GM19025 (cell line): ENCODE results near the gene ZNF548.

Experiments
- ATAC-seq: cut with Tn5 transposase; IDR thresholded peaks from one replicate; pipeline ENCODE4 v1.9.1; 2021; ENCODE audit warnings: mild to moderate bottlenecking, low read depth, moderate library complexity; ENCODE audit not compliant: unreplicated experiment

The ZNF548 gene

DNA sequence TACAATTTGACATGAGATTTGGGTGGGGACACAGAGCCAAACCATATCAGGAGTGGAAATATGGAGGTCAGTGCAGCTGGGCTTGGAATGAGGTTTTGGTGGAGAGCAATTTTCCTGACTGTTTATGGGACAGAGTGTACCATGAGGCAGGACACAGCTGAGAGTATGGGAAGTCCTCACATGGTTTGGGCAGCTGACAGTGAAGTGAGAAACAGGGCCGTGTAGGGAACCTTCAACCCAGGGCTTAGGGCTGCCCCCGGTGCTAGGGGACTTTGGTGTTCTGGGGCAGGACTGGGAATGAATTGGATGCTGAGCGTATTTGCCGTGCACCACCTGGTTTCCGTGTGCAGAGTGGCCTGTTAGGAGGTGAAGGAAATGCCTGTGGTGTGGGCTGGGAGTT is 6.1 kb downstream of the ZNF548 start:
- ATAC-seq, result no peak

DNA sequence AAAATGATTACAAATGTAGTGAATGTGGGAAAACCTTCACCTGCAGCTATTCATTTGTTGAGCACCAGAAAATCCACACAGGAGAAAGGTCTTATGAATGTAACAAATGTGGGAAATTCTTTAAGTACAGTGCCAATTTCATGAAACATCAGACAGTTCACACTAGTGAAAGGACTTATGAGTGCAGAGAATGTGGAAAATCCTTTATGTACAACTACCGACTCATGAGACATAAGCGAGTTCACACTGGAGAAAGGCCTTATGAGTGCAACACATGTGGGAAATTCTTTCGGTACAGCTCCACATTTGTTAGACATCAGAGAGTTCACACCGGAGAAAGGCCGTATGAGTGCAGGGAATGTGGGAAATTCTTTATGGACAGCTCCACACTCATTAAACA is 9.2 kb downstream of the ZNF548 start:
- ATAC-seq, result no peak

DNA sequence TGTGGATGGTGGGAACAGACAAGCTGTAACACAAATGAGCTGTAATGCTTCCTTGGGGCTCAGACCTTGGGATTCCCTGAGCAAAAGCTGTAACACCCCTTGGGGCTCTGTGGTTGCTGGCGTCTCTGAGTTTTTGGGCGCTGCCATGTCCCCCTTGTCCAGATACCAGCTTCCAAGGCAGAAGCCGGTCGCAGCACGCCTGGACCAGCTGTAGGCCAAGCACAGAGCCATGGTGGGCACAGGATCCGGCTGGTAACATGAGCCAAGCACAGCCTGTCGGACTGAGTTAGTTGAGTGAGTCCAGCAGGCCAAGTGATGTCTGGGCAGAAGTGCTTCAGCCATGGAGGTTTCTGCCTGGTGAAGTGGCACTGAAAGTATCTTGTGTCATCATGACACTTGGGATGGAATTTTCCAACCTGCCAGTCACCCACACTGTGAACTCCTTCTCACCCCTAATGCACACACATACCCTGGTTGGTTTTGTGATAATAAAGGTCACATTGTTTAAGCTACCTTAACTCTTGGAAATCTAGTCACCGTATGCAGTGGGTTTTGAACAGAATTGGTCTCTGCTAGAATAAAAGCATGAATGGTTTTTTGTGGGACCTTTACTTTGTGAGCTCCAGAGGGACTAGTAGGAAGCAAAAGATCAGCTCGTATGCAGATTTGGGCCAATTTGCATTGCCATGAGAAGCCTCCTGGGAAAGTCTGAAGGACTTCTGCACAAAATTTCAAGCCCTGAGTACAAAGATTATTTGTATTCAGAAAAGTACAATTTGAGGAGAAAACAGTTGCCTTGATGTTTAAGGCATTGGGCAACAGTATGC is 14.3 kb downstream of the ZNF548 start:
- no peak for ATAC-seq

DNA sequence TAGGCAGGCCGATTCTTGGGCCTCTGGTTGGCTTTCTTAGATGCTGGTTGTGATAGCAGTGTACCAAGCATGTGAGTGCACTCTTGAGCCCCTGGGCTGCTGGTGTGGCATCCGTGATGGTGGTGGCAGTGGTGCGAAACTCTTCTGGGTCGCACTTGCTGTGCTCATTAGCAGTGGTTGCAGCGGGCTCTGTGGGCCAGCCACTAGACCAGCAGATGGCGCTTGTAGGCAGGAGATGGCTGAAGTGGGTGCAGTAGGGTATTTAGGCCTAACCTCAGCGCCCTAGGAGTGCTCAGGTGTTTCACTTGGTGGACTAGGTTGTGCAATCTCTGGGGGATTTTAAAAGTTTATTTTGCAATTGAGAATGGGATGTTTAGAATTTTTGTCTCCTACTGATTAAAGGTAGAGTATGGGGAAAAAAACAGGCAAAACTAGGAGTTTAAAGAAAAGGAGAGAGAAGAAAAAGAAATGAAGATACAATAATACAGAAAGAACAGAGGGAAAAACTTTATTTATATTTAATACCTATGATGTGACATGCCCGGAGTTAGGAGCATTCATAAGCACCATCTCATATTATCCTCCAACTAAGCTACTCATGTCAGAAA is 17.0 kb downstream of the ZNF548 start:
- no peak for ATAC-seq

DNA sequence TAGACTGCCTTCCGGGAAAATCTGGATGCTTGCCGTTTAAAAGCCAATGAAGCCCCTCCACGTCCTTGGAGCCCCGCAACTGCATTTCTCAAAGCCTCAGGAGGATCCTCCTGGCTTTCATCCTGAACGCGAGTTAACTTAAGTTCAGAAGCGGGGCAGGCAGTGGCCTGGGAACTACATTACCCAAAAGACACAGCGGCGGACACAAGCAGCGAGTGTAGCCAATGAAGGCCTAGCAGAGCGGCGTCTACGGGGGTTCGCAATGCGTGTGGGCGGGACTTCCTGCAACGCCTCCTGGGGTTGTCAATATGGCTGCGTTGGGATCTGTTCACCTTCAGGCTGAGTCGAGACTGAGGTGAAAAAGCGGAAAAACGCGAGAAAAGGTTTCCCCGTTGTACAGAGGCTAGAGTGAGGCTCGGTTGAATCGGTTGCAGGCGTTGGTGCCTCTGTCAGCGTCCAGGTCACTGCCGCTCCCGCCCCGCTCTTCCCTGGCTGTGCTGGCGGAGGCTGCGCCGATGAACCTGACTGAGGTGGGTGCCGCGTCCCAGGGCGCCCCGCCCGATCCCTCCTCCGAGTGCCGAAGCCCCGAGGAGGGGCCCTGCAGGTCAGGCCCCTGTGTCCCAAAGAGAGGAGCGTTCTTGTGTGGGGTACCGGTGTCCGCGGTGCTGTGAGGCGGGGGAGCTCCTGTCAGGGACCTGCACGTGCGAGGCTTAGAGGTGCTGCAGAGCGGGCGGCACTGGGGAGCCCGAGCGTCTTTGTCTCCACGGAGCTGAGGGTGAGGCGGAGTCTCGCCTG is 21.4 kb downstream of the ZNF548 start, which contains the start of gene ZNF17:
Gene ZNF17, plus strand, starts transcription at position 285 of the 795 bp plus-strand sequence. CDS start 2,455 bp downstream, outside the sequence.
- ATAC-seq, result peak; percentile 96

DNA sequence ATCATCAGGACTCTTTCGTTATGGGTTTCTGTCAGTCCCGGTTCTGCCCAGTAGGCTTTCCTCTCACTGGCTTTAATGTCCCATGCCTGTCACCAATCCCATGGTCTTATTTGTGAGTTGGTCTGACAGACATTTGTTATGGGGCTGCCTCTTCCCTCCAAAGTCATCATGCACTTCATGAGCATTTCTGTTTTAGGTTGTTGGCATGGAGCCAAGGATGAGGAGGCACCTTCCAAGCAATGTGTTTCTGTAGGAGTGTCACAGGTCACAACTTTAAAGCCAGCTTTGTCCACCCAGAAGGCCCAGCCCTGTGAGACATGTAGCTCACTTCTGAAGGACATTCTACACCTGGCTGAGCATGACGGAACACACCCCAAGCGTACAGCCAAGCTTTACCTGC is 29.8 kb downstream of the ZNF548 start:
- no peak for ATAC-seq

DNA sequence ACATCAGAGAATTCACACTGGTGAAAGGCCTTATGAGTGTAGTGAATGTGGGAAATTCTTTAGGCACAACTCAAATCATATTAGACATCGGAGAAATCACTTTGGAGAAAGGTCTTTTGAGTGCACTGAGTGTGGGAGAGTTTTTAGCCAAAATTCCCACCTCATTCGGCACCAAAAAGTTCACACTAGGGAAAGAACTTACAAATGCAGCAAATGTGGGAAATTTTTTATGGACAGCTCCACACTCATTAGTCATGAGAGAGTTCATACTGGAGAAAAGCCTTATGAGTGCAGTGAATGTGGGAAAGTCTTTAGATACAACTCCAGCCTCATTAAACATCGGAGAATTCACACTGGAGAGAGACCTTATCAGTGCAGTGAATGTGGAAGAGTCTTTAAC is 31.4 kb downstream of the ZNF548 start:
- ATAC-seq, result no peak

DNA sequence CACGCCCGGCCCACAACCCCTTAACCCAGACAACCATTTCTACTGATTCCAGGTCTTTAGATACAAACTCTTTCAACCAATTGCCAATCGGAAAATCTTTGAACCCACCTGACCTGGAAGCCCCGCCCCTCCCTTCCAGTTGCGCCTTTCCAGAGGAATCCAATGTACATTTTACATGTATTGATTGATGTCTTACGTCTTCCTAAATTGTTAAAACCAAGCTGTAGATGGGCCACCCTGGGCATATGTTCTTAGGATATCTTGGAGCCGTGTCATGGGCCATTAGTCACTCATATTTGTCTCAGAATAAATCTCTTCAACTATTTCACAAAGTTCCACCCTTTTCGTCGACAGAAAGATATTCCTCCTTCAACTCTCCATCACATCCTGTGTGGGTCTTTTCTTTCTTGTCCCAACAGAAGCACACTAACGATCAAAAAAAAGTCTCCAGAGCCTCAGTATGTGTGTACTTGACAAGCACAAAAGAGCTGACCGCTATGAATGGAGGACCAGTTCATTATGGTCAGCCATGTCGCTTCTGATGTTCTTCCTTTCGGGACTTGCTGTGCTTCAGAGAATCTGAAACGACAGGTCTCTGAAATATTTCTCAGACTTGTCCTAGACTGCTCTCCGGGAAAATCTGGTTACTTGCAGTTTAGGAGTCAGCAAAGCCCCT is 44.9 kb downstream of the ZNF548 start:
- peak; percentile 7 for ATAC-seq

DNA sequence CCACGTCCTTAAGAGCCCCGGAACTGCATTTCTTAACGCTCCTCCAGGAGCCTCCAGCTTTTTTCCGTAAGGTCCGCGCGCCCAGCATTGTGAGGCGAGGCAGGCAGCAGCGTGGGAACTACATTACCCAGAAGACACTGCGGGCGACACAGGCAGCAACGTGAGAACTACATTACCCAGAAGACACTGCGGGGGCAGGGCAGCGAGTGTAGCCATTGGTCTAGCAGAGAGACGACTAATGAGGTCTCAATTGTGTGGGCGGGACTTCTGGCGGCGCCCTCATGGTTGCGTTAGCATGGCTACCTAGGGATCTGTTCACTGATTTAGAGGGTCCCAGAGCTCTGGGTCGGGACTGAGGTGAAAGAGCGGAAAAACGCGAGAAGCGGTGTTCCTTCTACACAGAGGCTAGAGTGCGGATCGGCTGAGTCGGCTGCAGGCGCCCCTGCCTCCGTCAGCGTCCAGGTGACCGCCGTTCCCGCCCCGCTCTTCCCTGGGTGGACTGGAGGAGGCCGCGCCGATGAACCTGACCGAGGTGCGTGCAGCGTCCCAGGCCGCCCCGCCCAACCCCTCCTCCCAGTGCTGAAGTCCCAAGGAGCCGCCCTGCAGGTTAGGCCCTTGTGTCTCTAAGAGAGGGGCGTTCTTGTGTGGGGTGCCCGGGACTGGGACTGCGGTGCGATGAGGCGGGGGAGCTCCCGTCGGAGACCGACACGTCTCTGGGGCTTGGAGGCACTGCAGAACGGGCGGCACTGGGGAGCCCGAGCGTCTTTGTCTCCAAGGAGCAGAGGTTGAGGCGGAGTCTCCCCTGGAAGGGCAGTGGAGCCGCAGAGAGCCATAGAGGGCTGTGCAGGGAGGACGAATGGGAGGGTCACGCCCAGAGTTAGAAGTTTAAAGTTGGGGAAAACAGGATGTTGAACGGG is 45.7 kb downstream of the ZNF548 start, which contains the start of gene ZNF749:
Gene ZNF749, plus strand, starts transcription at position 264 of the 917 bp plus-strand sequence. Its CDS starts 254 bp downstream, at position 518.
- ATAC-seq, result peak; percentile 96

DNA sequence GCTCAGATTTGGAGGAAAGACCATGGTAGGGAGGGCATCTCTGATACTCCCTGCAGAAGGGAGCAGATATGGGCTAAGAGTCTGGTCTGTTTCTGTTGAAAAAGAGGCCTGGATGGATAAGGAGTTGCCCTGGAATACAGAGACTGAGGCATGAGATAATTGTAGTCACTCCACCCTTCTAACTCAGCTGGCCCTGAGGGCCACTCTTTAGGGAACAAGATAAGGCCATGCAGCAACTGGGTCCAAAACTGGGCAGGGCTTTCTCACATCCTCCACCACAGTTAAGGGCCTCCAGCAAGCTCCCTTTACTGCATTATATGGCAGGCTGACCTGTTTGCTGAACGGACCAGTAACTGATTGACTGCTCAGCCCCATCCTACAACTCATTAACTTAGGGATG is 46.8 kb downstream of the ZNF548 start:
- ATAC-seq, result no peak

DNA sequence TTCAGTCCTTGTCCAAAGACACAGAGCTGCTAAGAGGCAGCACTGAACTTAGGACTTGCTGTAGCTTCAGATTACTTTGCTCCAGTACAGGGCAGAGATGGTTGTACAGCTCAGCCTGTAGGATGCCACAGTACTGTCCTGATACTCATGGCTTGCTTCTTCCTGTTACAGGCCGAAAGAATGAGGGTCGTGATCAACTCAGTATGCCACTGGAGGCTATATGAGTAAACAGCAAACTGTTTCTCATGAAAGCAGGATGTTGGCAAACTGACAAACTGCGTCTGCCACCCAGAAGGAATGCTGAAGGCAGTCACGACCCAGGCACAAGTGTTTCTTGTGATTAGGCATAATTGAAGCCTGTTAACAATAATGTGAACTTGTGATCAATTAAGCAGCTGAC is 48.3 kb downstream of the ZNF548 start:
- no peak for ATAC-seq

DNA sequence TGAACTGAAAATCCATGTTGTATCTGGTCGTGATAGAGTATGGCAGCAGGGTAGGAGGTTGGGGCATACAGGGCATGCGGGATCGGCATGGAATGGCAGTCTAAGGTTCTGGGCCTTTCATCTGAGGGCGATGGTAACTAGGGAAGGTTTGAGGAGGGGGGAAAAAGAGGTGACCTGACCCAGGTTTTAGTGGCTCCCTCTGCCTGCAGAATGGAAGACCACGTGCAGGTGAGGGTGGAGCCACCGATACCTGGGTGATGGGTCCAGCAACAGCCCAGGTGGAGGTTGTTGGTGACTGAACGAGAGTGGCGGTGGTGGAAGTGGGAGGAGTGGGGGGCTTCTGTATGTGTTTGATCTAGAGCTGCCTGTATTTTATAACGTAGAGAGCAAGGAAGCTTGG is 49.3 kb downstream of the ZNF548 start:
- ATAC-seq, result no peak

DNA sequence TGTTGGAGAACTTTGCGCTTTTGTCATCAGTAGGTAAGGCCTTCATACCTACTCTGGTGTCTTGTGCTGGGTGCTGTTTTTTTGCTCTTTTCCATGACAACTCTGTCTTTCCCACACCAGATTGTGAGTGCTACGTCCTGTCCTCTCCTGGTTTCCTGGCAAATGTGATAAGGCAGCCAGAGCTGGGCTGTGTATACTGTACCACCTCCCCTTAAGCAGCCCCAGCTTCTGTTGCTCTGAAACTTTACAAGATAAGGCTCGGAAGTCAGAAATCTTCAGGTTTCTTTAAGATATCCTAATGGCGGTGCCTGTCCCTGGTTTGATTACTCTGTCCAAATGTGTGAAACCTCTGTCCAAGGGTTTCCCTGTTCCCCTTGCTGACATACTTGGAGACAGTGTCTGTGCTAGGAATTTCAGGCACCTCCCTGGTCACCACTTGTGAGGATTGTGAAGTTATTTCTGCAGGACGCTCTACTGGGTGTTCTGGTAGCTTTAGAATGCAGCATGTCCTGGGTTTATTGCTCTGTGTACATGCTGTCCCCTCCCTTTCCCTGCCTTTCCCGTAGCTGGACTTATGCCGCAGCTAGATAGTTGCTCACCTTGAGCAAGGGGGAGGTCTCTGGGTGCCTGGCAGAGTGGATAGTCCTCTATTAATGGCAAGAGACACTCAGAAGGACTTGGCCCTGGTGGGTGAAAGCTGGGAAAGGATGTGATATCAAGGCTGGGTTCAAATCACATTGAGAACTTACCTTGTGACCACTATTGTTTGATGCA is 52.5 kb downstream of the ZNF548 start:
- ATAC-seq, result no peak

DNA sequence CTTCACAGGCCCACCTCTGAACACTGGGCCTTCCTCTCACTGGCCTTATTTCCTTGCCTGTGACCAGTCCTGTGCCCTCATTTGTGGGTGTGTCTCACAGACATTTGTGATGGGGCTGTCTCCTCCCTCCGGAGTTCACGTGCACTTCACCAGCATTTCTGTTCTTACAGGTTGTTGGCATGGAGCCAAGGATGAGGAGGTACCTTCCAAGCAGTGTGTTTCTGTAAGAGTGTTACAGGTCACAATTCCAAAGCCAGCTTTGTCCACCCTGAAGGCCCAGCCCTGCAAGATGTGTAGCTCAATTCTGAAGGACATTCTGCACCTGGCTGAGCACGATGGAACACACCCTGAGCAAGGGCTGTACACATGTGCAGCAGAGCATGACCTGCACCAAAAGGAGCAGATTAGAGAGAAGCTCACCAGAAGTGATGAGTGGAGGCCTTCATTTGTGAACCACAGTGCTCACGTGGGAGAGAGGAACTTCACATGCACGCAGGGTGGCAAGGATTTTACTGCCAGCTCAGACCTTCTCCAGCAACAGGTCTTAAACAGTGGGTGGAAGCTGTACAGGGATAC is 53.6 kb downstream of the ZNF548 start:
- ATAC-seq, result no peak

DNA sequence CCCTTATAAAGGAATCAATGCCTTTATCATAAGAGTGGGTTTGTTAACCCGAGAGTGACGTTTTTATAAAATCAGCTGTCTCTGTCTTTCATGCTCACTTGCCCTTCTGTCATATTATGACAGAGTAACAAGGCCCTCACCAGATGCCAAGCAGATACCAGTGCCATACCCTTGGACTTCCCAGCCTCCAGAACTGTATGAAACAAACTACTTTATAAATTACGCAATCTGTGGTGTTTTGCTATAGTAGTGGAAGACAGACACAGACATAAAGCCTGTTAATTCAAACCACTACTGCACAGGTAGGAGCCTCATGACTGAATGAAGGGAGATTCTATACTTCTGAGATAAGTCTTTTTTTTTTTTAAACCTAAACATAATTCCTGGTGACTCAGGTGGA is 62.7 kb downstream of the ZNF548 start:
- ATAC-seq, result no peak
